NCI-H1092 (cell line): Measurements from ENCODE around the gene RBP3.

Experiments used
- DNase-seq: peaks from one replicate; lab custom pipeline; 2025; lab: John Stamatoyannopoulos, UW

The RBP3 gene

DNA sequence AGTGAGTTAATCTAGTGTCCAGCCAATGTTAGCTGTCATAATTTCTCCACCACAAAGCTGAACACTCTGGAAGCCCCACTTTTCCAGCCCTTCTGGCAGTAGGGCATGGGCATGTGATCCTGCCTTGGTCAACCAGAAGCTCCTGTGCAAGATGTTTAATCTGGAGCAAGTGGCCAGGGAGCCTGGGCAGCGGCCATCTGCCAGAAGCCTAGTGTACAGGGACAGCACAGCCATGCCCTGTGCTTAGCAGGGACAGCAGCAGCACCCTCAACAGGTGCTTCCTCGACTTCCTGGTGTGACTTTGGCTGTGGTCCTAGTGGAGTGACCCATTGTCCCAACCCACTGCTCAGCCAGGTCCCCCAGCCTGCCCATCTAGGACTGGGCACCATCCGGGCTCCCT, 10.3 kb downstream of the RBP3 start:
- no peak for DNase-seq

DNA sequence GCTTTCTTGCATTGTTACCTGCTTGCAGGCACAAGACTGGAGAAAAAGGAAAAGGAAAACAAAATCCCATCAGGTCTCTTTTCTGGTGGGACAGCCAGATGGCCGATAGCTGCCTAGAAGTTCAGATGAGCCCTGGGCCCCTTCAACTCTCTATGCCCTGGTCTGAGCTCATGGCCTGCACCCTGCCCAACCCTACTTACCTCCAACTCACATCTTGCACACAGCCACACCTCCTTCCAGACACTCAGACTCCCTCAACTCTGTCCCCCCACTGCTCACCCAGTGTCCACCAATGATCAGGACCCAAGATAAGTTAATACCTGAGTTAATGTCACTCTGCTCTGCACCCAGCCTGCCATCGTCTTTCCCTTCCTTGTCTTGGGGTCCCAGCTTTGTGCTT, 10.9 kb downstream of the RBP3 start:
- no peak for DNase-seq

DNA sequence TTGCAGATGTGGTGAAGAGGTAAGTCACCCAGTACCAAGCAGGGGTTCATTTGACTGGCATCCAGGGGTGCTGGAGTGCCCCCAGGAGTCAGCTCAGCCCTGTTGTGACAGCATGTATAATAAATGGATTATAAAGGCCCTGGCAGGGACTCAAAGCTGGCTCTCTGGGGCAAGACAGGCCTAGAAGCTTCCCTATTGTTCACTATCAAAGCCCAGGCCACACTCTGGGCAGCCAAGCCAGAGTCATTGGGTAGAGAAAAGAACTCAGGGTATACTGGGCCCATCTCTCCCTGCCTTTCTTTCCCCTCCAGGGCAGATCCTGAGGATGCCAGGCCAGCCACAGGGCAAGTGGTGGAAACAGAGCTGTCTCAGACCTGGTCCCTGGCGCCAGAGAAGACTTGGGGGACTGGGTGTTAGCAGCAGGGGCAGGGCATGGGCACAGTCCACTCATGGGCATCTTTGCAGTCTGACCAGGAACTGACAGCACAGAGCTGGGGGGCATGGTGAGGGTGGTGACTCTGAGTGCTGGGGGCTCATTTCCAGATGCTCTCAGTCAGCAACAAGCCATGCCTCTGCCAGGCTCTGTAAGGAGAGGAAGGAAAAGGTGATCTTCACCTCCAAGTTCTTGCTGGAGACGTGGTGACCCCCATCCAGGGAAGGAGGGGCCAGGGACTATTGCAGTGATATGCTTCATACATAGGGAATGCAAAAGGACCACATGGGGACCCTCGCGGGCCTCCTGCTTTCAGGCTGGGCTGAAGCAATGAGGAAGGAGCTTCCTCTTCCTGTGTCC, 11.7 kb downstream of the RBP3 start:
- DNase-seq: no peak

DNA sequence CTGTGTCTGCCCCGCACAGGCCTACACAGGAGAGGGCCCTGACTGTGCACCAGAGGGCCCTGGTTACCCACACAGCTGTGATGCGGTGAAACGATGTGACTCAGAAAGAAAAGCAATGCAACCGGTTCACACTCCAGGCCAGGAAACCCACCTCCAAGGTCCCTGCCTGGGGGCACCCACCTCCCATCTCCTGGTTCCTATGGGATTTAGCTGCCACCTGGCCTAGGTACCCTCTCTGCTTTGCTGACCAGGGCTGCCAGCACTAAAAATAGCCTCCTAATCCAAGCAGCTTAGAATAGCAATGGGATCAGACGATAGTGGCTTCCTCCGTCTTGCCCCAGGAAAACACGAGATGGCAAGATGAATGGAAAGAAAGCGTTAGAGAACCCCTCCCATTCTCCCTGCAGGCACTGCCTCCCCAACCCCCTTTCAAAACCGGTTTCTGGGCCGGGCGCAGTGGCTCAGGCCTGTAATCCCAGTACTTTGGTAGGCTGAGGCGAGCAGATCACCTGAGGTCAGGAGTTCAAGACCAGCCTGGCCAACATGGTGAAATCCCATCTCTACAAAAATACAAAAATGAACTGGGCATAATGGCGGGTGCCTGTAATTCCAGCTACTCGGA, 12.4 kb downstream of the RBP3 start:
- no peak for DNase-seq

DNA sequence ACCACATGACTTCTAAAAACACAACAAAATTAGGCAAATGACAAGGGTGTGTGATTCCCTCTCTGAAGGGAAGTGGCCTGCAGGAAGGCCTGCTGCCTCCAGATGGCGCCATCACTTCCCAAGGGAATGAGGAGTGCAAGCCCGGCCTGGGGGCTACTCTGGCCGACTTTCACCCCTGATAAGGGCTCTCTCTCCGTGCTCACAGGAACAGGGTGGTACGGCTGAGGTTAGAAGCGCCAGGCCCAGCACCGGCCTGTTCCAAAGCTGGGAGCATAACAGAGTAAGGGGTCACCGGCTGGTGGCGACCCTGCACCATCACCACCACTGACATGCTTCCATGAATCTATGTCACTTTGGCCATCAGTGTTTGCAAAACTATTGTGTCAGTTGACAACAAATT, 13.1 kb downstream of the RBP3 start:
- DNase-seq: no peak

DNA sequence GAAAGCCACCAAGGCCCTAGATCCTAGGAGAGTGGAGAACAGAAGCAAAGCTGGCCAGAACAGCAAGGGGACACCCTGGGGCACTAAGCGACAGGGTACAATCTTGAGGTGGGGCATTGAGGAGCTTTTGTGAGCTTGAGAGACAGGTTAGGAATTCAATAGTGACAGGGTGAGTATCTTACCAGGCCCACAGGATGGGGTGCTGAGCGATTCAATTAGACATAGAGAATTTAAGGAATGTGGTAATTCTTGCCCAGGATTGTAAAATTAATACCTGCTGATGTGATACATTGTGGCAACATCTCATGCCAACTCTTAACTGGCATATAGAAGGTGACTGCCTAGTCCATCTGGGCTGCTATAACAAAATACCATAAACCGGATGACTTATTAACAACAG, 14.0 kb downstream of the RBP3 start:
- DNase-seq: no peak

DNA sequence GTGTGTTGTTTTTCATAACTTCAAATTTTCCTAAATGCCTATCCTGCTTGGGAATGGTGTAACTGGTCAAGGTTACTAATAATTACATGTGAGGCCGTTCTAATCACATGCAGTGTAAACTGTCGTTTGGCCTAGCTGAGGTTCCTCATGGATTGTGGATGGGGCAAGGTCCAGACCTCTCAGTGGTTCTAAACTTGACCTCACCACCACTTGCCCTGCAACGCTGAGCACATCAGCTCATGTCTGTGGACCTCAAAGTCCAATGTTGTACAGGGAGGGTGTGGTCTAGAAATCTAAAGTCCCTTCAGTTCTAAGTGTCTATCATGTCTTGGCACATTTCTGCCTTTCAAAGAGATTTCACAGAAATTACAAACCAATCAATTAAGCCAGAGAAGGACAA, 15.6 kb downstream of the RBP3 start:
- DNase-seq: no peak

DNA sequence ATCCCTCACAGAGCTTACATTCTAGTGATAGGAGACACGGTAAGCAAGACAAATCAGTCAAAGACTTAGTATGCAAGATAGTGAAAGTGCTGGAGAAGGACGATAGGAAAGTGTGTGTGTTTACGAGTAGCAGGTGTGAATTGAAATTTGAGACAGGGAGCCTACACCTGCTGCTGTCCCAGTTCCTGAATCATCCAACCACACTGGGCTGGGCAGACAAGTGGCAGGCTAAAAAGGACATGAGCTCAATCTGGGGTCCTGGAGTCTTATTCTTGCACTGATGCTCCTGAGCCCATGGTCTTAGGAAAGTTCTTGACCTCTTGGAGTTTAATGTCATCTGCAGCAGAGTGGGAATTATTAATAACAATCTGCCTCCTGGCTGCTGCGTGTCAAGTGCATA, 16.2 kb downstream of the RBP3 start:
- DNase-seq: no peak

DNA sequence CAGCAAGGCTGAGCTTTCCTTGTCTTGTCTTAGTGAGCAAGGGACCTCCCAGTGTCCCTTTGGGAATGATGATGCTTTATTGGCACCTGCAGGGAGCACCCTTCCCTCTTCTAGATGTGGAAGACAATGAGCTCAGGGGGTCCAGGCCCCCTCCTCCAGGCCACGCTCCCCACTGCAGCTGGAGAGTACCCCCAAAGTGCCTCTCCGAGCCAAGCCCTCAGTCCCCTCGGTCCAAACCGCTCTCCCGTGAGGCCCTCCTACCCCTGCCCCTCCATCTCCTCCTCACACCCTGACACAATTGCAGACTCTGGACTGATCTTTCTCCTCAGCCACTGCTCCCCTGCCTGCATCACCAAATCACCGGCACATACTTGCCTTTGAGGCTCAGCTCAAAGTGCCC, 16.7 kb downstream of the RBP3 start:
- no peak for DNase-seq

DNA sequence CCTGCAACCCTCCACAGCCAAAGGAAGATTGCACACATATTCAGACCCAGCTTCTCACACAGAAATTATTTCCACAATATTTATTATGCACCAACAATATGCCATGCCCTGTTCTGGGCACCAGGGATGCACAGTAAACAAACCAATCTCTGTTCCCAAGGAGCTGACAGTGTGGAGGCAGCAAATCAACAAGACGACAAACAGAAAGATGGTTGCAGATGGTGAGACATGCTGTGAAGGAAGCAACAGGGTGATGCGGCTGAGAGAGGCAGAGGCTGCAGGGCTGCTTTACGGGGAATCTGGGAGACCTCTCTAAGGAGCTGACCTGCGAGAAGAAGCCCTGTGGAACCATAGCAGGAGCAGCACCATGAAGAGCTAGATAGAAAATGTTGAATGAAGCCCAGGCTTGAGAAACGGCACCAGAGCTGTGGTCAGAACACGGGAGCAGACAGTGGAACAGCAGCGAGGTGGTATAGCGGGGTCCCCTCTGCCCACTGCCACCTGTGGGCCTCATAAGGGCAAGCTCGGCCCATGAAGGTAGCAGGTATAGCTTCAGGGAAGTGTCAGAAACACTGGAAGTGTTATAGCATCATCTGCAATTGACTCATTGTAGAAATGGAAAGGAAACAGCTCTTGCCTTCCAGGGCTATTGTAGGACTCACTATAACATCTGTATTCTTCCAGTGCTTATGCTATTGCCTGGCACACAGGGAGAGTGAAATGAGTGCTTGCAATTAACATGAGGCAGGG, 17.4 kb downstream of the RBP3 start:
- no peak for DNase-seq

DNA sequence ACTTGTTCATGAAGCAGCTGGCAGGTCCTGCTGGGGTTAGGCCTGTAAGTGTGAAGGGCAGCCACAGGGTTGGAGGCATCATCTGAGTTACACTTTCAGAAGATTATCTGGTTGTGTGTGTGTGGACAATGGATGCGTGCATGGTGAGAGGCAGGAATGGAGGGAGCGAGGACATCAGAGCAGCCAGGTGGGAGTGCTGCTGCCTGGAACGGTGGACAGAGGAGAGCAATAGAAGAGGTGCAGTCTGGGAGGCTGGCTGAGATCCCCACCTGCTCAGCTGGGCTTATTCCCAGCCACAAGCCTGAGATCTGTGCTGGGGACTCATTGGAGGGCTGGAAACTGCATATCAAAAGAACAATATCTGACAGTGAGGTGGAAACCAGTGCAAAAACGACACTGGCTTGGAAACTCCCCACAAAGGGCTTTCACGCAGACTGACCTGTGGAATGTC, 18.0 kb downstream of the RBP3 start:
- DNase-seq: no peak

DNA sequence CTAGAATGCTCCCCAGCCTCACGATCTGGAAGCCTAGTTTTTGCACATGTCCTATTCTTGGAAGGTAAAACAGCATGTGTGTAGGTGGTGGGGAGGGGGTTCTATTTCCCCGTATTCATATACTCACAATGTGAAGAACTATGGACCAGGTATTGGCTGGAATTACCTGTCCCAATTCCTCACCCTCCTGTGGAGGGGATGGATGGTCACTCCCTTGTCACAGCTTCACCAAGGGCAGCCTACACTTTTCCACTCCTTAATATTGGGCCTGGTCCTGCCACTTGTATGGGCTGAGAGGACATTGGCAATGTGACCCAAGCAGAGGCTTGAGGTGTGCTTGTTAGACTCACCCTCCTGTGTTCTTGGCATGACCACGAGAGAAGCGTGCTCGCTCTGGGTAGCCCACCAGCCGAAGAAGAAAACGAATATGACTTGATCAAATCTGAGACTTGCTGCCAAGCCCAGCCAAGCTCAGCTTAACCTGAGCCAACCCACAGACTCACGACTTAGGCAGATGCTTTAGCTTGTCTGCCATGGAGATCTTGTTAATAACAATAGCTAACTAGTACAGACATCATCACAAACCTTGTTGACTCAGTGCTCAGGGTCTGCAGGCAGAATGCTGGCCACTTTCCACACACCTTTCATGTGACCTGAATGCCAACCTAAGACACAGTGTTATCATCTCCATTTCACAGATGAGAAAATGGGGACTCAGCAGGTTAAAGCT, 18.7 kb downstream of the RBP3 start:
- DNase-seq: no peak

DNA sequence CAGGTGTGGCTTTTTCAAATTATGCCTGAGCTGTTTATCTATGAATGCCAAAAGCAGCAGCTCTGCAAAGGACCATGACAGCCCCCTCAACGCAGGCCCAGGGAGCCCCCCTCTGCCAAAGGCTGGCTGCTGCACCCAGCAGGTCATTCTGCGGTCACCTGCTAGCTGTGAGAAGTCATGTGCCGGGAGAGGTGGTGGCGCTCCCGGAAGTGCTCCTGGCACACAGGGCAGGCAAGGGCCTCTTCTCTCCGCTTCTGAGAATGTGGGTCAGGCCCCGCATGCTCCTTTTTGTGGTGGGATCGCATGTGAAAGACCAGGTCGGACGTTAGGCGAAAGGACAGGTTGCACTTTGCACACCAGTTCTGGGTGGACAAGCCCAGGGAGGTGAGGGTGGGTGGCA, 19.5 kb downstream of the RBP3 start:
- no peak for DNase-seq

DNA sequence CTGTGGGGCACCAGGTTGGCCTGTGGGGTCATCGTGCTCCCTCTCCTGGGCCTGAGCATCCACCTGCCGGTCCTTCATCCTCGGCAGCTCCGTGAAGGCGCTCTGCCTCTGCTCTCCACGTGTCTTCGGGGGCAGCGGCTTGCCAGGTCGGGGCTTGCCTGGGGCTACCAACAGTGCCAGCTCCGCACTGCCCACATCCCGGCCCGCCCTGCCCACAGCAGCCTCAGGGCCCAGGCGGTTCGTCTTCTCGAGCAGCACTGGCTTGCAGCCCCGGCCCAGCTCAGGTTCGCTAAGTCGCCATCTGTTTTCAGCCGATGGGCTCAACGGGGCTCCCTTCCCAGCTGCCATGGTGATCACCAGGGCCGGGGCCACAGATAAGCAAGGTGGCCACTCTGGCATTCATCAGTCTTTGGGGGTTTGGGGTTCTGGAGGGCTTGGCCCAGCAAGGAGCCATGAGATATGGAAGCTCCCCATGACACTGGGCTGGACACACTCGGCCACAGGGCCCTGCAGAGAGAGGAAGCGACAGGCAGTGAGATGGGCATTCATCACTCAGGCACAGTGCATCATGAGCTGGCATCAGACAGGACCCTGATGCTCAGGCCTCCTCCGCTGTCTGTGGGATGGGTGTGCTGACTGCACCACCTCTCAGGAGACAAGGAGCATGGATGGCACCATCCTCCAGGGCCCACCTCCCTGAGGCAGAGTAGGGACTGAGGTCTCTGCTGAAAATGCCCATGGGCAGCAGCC, 20.4 kb downstream of the RBP3 start:
- DNase-seq: no peak

DNA sequence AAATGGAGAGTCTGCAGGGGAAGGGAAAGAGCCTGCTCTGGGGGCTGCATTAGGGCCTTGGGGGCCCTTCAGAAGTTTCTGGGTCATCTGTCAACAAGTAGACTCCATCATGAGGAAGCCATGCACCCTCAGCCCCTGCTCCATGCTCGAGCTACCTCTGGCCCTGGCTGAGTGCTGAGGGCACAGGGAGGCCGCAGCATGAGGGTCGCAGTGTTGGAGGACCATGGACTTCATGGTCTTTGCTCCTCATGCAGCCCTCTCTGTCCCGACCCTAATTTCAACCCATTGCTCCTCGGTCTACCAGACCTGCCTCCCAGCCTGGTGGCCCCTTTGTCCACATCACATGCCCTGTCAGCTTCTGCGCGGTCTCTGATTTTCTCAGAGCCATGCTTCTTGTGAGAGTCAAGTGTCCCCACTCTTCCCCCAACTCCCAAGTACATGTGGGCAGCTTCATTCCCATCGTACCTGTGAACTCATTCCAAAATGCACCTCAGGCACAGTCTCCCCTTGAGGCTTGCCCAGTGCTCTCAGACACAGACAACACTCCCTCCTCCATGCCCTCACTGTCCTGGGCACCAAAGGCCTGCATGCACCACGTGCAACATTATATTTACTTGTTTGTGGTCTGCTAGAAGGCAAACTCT, 21.2 kb downstream of the RBP3 start:
- DNase-seq: no peak

DNA sequence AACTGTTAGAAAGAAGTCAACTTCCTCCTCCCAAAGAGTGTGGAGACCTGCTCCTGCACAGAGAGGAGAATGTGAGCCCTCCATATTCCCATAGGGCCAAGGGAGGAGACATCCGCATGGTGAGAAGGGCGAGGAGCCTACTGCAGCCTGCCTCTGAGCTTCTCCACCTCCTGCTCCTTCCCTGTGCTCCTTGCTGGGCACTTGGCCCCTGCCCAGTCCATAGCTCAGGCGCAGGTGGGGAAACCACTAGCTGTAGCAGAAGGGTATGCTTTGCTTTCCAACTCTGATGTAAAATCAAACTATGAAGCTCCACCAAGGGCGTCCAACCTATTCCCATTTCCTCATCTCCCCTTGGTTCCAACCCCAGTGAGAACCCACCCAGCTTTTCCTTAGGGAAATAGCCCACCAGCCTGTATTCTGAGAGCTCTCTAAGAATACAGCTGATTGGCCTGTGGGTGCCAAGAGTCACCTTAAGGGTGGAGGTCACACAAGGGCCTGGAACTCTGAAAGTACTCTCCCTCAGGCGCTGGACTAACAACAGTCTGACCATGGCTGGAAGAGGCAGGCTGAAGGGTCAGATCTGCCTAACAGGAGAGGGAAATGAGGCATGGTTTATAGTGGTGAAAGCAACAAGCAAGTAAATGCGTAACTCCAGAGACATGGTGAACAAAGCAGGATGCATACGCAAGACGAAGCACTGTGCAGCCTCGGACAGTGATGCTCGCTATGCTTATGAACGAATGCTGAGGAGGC, 22.0 kb downstream of the RBP3 start:
- DNase-seq: no peak

DNA sequence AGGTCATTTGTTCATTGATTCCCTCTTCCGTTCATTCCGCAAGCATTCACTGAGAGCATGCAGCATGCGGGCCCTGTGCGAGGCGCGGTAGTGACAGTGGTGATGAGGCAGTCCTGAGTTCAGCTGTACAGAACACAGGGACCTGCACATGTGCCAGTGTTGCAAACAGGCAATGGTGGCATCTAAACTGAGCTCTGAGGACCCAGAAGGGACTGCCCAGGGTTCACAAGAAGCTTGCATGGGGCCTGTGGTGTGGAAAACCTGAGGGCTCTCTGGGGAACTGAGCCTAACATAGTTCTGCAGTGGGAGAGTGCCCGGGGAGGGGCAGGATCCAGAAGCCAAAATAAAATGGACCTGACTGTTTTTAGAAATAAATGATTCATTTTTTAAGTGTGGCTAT, 22.7 kb downstream of the RBP3 start:
- no peak for DNase-seq

DNA sequence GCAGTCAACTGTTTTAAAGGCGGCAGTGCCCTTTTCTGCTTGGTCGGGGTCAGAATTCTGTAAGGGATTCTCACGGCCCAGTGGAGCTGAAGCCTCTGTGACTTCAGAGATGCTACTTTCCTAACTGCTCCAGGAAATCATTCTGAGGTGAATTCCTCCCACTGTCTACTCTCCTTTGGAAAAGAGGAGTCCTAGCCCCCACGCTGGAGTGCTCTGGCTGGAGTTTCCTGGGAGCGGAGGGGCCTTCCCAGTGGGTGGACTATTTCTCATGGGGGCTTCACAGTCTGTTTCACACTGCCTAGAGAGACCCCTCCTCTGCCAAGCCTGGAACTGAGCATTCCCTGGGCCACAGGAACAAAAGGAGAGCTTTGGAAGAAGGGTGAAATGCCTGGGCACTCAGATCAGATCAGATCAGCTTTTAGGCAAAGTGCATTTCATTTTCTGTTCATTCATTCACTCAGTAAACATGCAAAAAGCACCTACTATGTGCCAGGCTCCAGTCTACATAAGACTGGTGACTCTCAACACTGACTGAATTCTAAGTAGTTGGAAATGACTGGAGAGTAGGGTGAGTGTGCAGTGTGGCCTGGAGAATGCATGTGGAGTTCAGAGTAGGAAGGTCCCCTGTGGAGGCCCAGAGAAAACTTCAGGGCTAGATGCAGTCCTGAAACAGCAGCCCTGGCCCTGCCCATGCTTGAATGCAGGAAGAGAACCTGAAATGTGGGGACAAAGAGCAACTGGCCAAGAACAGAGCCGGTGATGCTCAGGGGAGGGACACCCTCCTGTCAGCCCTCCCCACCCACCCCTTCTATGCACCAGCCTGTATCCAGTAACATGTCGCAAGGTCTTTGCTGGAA, 23.7 kb downstream of the RBP3 start:
- no peak for DNase-seq

DNA sequence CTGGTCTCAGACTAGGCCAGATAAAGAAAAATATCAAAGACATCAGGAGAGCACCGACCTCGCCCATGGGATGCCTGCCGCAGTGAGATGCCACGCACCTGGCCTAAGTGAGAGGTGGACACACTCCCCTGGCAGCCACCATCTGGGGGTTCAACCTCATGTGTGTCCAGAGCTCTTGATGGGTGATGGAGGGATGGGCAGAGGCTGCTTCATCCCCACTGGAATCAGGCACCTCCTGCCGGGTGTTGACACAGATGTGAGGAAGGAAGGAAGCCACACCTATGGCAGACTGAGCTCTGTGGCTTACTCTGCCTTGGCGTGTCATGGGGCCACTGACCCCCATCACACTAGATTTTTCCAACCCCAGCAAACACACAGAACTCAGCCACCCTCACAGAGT, 24.6 kb downstream of the RBP3 start:
- no peak for DNase-seq
